Measurements from ENCODE around the gene USP35.
"Not testable (repeated sequence)": the region's sequence is repeated elsewhere in the genome, so short reads cannot be mapped to it uniquely, and the experiment has no call there.

Gene USP35

DNA sequence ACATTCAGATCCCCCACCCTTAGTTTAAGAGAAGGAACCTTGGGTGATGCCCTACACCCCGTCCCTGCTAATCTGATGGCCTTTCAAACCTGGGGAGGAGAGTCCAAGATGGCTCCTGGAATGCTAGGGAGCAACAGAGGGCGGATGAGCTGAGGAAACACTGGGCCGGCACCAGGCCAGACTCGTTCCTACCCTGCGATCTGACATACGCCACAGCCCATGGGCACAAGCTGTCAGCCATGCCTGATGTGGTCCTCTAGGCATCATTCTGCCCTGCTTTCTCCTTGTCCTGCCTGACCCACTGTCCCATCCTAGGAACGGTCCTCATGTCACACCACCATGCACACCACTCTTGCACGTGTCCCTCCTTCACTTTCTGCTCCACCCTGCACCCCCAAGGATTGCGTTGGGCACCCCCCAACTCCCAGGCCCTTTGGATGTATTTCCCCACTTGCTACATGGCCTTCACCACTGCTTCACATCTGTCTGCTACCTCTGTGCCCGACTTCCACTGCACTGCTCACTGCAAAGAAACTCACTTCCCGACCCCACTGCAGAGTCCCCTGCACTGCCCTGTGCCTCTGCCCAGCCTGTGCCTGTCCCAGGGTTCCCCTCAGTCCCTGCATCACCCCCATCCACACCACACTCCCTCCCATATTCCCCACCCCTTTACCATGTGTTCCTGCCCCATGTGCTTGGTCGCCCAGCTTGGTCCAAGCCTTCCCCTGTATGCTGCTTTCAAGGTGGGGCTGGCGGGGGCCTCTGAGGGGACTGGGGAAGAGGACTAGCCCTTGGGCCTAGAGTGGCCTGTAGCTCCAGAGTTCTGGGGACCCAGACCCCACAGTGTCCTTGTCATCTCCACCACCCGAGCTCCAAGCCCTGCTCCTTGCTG lies 29.2 kb downstream of the USP35 start:
- no peak for DNase-seq

DNA sequence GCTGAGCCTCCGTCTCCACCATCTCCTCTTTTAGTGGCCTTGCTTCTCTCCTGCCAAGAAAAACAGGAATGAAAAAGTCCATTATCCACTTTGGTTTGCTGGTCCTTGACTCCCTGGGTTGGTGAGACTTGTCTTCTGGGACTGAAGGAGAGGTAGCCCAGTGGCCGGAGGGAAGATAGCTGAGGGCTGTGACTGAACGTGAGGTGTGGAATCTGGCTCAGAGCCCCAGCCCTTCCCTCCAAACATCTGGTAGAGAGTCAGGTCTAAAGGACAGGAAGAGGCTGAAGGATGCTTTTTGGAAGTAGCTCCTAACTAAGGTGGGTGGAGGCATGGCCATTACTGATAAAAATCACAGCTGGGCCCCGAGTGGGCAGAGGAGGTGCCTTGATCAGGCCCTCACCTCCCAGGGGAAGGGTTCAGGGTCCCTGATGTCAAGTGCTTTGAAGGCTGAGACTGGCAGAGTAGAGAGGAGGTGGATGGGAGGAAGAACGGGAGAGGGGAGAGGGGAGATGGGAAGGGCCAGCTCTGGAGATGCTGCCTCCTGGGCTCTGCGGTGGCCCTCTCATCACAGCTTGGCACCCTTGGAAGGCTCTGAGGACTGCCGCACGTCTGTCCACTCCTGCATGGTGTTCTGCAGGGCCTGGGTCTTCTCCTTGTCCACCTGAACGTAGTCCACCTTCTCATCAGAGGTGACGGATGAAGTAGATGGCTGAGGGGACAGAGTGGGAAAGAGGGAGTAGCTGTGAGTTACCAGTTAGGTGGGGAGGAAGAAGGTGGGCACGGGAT lies 30.2 kb downstream of the USP35 start:
- DNase-seq, result no peak

DNA sequence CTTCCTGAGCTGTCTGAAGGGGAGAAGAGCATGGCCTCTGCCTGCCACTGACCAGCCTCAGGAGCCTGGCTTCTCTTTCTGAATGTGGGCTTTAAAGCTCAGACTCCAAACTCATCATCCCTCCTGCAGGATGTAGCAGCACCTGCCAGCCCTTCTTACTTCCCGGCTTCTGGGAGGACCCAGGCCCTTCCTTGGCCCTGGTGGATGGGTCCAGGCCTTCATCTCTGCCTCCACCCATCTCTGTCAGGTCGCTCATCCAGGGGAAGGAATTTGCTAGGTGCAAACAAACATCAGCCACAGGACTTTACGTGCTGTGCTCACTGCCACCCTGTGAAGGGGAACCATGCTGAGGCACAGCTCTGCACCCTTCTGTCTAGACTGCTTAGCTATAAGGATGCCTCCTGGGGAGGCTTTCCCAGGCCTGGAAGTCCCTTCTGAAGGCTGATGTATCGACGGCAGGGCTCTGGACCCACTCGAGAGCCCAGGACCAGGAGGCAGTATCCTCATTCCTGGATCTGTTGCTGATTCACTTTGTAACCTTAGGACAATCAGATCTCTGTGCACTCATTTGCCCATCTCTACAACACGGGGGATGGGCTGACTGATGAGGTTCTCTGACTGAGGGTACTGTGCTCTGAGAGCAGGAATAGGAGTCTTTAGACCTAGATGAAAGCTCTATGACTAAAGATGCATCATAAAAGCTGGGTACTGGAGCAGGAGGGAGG lies 30.9 kb downstream of the USP35 start:
- no peak for DNase-seq

DNA sequence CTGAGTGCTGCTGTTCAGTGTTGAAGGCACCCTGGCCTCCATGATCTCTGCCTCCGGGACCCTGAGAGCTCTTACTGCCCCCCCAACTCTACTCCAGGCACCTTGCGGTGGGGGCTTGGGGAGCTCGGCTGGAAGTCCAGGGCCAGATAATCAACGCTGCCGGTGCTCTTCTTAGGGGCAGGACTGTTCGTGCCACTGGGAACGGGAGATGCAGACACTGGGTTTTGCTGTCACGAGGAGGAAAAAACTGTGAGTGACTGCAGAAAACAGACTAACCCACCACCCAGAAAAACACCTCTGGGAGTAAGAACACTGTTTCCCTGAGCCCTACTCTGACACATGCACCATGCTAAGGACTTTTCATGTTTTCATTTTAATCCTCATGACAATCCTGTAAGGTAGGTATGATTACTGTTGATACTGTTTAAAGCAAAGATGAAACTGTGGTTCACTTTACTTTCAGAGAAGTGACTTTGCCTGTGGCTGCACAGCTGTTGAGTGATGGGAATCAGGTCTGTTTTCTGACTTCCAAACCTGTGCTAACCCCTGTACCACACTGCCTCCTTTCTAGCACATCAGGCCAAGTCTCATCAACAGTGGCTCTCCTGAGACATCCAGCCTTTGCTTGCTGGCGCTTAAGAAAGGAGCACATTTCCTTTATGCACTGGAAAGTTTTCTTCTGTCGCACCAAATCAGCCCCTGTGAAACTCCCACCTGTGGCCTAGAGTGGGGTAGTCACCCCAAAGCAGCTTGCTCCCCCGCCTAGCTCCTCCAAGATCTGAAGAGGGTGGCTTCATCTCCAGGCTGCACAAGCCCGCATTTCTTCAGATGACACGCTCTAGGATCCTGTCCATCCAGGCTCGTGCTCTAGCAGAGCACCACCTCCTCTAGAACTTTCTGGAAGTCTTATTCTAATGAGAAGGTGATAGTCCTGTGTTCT lies 31.8 kb downstream of the USP35 start:
- DNase-seq, result no peak

- DNase-seq, result no peak
These were observed 32.9 kb downstream of the USP35 start for GRCh38 chr11:78221396-78222315.

GRCh38 chr11:78222726-78223125 lies 34.0 kb downstream of the USP35 start:
- not testable (repeated sequence) for DNase-seq

GRCh38 chr11:78223320-78223954 lies 34.7 kb downstream of the USP35 start:
- no peak for DNase-seq

GRCh38 chr11:78224506-78224905 lies 35.8 kb downstream of the USP35 start:
- no peak for DNase-seq

DNA sequence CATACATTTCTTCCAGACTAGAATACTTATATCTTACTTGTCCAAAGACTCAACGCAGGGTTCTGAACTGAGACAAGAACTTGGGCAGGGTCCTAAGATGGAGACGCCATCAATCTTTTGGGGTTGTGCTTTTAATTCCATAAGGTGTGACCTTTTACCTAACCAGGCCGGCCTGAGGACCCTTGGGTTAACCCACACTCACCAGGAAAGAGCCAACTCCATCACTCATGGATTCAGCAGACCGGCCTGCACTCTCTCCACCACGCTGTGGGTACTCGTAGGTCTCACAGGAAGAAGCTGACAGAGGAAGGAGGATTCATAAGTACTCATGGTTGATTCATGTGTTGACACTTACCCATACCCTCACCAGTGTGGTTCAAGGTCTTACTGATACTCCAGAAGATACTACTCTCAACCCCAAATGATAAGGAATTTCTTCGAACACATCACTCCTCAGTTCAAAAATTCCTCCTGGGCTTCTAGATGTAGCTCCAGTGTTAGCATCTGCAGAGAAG lies 36.2 kb downstream of the USP35 start:
- no peak for DNase-seq

DNA sequence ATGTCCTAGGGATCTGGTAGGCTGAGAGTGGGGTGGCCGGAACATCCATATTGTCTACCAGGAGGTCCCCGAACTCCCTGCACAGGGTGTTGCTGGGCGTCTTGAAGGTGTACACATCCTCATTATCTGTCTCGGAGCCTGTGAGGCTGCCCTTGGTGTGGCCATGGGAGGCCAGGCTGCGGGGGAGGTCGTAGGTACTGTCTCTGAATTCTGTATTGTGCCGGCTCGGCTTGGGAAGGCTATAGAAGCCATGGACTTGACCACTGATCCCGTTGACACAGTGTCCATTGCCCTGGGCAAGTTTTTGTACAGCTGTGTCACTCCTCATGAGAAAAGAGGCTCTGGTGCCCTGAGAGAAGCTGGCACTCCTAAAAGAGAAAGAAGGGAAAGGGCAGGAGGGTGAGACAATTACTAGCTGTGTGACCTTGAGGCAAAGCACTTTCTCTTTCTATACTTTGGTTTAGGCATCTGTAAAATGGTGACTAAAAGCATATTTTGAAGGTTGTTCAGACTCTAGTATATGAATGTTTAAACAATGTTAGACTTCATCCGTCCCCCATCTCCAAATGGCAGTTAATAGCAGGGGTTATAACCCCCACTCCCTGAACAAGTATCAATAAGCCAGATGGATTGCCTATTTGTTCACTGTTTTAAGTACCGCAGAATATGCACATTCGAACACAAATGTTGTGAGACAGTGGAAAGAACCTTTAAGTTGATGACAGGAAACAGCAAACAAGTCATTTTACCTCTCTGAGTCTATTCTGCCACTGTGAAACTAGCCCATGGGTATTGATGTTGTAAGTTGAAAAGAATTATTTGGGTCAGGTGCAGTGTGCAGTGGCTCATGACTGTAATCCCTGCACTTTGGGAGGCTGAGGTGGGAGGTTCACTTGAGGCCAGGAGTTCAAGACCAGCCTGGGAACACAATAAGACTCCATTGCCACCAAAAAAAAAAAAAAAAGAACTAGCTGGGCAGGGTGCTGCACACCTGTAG lies 38.3 kb downstream of the USP35 start:
- DNase-seq, result no peak

DNA sequence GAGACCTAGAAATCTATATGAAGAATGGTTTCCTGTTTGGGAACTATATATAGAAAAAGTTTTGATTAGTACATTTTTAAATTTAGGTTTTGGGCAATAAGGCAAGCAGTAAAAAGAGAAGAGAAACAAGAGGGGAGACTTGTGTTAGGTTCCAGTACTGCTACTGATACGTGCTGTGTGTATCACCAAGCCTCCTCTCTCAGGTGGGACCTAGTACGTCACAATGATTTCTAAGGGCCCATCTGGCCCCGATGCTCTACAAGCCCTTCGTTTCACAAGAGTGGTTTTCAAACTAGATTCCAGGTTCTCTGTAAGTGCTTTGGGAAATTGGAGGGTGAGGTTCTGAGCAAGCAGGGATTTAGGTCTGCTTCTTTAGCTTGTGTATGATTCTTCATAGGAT lies 39.2 kb downstream of the USP35 start:
- no peak for DNase-seq

DNA sequence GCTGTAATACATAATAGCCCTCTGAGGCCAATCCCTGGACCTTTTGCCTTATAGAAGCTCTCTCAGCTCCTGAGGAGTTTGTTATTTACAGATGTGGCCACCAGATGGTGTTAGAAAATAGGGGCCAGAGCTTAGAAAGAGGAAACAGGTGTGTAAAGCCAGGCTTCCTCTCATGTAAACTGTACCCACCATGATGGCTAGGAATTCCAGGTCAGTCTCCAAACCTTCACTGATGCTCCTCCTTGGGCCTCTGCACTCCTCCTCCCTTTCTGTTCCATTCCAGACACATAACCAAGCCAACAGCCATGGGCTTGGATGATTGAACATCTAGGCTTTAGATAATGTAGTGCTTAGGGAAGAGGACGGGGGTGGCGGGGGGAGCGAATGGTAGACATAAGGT lies 39.7 kb downstream of the USP35 start:
- no peak for DNase-seq

- no peak for DNase-seq
These were observed 40.4 kb downstream of the USP35 start for GRCh38 chr11:78229106-78229505.

DNA sequence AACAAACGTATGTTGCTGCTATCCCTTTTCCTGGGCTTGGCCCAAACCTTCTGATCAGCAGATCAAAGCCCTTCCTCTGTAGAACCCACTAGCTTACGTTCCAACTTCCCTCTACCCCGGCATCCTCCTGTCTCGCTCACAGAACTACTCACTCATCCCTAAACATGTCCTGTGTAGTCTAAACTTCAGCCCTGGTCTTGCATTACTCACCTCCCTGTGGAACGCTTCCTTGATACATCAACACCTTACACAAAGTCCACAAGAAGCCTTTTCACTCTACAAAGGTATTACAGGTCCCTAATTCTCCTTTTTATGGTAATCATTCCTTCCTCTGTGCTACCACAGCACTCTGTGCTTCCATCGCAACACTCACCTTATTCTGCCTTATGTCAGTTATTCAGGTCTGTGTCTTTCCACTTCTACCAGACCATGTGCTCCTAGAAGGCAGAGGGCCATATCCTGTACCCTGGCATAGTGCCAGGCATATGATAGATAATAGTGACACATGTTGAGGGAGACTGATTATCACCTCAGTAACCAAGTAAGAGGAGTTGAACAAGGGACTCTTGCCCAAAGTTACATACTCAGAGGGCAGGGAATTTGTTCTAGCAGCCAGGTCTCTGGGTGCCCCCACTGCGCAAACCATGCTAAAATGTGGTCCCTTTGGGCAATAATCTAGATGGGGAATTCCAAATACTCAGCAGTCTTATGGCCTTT lies 41.6 kb downstream of the USP35 start:
- DNase-seq, result no peak

DNA sequence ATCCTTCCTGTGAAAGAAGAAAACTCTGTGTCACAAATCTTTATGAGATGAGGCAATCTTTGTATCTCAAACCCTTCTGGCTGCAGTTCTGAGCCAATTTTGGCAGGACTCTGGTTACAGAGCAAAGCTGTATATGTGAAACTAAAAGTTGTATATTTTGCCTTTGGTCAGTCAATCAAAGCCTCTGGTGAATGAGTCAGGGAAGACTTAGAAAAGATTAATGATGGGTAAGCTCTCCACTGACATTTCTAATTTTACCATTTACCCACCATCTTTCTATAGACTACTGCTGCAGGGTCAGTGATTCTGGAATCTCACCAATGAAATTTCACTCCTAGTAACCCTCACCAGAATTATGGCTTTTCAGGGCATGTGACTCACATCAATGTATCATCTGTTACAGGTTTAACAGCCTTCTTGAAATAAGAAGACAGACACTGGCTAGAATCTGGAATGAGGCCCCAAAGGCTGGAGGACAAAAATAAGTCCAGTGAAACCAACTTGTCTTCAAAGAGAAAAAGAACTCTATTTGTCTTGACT lies 43.3 kb downstream of the USP35 start:
- no peak for DNase-seq

DNA sequence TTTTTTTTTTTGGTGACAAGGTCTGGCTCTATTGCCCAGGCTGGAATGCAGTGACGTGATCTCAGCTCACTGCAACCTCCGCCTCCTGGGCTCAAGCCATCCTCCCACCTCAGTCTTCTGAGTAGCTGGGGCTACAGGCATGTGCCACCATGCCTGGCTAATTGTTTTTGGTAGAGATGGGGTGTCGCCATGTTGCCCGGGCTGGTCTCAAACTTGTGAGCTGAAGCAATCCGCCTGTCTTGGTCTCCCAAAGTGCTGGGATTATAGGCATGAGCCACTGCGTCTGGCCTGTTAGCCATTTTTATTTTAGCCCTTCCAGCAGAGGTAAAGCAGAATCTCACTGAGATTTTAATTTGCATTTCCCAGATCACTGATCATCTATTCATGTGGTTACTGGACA lies 44.3 kb downstream of the USP35 start:
- DNase-seq, result not testable (repeated sequence)

DNA sequence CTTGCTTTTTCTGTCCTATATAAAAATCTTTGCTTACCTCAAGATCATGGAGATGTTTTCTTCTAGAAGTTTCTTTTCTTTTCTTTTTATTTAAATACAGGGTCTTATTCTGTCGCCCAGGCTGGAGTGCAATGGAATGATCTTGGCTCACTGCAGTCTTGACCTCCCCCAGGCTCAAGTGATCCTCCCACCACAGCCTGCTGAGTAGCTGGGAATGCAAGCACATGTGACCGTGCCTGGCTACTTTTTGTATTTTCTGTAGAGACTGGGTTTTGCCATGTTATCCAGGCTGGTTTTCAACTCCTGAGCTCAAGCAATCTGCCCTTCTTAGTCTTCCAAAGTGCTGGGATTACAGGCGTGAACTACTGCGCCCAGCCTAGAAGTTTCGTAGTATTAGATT lies 45.3 kb downstream of the USP35 start:
- no peak for DNase-seq
